Fibroblast of peridontal ligament (primary cell): Measurements from ENCODE around the gene PPM1F.

Experiments
- DNase-seq: peaks from one replicate; pipeline ENCODE4 v3.0.0-alpha.2; 2010; ENCODE audit errors: extremely low read depth

Gene PPM1F

DNA sequence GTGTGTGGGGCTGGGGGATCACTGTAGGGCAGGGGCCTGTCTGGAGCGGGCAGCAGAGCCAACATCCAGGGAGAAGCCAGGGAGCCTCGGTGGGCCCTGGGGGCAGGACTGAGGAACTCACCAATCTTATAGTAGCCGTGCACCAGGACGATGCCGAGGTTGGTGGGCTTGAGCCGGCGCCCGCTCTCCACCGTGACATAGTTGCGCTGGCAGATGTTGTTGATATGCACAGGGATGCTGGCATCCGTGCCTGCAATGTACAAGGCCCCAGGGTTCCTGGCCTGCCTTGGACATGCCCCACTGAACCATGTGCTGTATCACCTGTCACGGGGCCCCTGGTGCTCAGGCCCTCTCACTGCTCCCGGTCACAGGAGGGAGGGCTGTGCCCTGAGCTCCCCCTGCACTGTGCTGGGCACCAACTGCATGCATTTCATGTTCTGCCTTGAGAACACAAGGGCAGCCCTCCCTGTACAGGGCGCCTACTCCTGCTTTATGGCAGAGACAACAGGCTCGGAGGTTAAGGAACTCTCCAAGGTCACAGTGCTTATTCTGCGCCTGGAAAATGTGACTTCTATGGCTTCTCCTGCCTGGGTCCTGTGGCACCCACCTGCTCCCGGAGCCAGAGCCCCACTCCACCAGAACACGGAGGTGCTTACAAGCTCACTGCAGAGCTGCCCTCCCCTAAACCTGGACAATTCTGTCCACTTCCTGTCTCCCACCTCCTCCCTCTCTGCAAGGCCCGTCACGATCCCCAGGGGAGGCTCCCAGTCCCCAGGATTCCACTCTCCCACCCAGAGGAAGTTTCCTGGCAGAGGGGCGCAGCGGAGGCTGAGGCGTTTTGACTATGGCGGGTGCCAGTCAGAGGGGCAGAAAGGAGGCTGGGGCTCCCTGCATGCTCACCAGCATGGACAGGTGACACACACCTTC is 7.8 kb upstream of the PPM1F start:
- no peak for DNase-seq

DNA sequence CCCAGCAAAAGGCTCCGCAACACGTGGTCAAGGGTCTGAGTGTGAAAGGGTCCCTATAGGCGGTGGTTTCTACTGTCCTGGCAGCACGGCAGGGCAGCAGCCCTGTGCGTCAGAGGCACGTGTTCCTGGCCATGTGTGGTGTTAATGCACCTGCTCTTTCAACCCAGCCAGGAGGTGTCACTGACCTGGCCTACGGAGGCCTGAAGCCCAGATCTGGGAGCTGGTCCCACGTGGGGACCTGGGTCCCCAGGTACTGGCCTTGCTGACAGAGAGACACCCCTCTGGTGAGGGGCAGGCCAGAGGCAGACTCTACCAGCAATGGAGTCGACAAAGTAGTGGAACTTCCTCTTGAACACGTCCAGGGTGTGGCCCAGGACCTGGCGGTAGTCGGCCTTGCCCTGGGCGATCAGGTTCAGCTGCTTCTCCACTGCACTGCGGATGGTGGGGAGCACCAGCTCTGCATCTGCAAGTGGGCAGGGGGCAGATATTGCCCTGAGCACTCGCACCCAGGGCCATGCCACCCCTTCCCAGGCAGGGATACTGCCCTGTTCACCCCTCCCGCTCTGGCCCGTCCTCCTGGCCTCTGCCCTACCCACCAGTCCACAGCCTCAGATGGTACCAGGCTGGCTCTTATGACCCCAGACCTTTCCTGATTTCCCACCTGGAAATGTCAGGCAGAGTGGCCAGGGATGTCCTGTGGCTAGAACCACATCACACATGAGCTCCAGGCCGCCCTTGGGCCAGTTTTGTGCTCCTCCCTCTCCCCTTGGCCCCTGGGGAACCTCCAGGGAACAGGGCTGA is 6.8 kb upstream of the PPM1F start:
- DNase-seq: no peak

DNA sequence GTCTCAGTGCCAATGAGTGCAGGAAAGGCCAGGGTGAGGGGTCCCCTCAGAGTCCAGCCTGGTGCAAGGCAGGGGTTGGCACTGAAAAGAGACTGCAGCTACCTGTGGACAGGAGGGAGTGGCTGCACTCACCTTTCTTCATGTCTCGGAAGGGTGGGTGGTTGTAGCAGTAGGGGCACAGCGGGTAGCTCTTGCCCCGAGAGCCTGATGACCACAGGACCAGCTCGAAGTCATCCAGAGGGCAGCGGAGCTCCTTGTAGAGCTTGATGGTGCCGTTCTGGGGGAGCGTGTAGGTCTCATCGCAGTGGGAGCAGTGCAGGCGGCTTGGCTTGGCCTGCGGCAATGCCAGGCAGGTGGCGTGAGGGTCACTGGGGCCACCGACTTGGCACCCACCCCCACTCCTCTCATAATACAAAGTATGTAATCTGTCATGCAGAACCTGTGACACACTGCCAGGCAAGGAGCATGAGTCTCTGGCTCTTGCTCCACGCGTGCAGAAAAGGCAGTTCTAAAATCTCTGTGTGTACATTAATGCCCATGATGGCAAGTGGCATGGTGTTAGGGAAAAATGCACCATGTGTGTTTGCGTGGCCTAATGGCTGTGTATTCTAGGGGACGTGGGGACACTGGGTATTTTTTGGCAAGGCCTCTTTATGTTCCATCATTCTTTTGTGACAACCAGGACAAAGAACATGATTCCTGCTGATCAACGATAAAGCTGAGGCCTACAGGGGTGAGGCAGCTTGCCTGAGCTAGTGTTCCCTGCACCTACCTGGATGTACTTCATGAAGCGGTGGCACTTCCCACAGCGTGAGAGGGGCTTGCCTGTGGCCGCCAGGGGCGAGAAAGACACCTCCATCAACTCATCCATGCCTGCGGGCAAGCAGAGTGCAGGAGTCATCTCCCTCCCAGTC is 6.0 kb upstream of the PPM1F start:
- no peak for DNase-seq

DNA sequence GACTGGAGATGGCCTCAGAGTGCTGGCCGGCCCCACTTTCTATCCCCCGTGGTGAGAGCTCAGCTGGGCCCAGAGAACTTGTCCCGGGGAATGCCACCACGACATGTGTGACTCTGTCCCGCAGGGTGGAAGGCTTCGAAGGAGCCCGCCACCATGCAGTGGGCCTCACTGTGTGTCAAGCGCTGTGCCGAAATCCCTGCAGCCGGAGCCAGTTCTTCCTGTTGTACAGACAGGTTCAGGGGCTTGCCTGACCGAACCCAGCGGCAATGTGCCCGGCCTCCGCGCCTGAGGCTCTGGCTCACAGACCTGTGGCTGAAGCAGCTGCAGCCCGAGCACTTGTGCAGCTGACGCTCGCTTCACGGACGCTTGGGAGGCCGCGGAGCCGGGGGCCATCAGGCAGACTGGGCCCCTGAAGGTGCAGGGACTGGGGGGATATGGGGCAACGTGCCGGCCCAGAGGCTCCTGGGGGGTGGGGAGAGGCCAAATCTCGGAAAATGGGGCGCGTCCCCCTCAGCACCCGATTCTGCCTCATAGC is 650 bp downstream of the PPM1F start:
- no peak for DNase-seq

DNA sequence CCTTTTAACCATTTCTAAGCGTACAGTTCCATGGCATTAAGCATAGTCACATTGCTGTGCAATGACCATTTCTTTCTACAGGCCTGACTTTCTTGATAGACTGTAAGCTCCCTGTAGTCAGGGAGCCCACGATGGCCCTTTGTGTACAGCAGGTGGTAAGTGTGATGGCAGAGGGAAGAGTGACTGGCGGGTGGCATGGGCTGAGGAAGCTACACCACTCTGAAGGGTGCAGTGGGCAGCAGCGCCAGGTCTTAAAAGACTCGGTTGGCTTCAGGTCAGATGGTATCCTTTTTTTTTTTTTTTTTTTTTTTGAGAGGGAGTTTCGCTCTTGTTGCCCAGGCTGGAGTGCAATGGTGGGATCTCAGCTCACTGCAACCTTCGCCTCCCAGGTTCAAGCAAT is 1.6 kb downstream of the PPM1F start:
- no peak for DNase-seq

GRCh38 chr22:21949948-21950347 is 2.7 kb downstream of the PPM1F start:
- DNase-seq: no peak

DNA sequence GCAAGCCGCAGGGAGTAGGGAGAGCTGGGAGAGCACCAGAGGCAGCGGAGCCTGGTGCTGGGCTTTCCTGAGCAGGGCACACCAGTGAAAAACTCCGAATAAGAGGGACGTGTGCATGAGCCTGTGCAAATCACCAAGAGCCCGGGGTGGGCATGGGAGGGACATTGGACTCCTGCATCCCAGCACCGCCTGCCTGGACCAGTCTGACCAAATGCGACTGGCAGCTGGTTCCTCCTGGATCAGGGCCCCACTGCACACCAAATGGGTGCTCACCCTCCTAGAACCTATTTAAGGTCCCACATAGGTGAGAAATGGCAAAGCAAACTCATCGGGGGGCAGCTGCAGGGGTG is 3.1 kb downstream of the PPM1F start:
- DNase-seq: no peak

- DNase-seq: no peak
Observed at GRCh38 chr22:21948824-21949568, 3.7 kb downstream of the PPM1F start.

GRCh38 chr22:21948390-21948789 is 4.3 kb downstream of the PPM1F start:
- DNase-seq: no peak

GRCh38 chr22:21947040-21948014 is 5.3 kb downstream of the PPM1F start:
- DNase-seq: peak; percentile 70

- no peak for DNase-seq
Observed at GRCh38 chr22:21946262-21946925, 6.3 kb downstream of the PPM1F start.

DNA sequence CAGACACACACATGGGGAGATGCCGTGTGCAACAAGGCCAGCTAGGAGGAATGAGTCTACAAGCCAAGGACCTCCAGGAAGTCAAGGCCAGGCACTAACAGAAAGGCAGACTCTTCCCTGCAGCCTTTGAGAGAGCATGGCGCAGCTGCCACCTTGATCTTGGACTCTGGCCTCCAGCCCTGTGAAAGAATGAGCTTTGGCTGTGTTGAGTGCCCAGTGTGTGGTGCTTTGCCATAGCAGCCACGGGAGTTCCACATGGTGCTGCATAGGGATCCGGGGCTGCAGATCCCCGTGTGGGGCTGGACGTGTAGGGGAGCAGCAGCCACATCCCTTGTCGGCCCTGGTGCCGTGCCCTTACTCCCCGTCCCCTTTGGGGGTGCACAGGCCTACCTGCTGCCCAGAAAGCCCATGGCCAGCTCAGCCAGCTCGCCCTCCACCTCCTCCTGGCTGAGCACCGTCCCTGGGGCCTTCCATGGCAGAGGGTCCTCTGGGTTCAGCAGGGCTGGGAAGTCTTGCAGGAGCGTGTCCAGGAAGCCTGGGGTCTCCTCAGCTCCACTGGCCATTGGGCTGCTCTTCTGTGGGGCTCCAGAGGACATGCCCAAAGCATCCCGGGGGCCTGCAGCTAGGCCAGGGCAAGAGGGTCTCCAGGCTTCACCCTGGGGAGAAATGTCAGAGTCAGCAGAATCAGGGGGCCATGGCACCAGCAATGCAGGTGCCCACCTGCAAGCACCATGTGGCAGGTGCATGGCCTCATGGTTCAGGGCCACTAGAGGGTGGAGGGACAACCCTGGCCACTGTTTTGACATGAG is 7.0 kb downstream of the PPM1F start:
- DNase-seq: no peak

- DNase-seq: no peak
Observed at GRCh38 chr22:21944871-21945270, 7.8 kb downstream of the PPM1F start.

DNA sequence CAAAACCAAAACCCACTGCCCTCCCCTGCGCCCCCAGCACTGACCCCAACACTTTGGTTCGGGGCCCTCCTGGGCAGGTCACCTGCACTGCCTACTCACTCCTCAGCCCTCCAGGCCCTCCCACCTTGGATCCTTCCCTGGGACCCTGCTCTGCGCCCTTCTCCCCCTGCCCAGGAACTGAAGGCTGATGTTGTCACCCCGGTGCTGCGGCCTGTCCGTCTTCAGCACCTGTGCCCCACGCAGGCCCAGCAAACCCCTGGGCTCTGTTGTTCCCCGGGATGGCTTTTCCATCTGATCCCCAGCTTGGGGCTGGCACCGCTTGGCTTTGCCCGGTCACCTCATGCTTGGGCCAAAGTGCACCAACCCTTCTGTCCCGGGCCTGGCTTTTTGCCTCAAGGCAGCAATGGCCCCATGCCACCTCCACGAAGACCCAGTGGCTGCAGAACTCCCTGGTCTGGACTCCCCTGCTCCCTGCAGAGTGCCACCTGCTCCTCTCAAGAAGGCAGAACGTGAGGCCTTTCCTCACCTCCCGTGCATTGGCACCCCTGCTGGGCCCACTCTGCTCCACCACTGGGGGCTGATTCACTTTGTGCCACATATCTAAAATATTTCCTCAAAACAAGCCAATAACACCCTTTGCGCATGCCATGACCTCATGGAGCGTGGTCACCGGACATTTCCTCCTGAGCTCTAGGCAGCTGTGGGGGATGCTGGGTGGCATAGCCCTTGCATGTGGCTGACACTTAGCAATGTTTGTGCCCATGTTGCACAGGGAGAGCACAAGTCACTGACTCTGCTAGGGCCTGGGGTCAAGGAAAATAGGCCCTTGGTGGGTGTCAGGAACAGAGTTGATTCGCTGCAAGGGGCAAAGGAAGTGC is 8.8 kb downstream of the PPM1F start:
- DNase-seq: no peak

GRCh38 chr22:21942407-21943343 is 10.0 kb downstream of the PPM1F start:
- DNase-seq: peak; percentile 88

- DNase-seq: no peak
Observed at GRCh38 chr22:21941921-21942320, 10.7 kb downstream of the PPM1F start.
